Skin of body (tissue), 2 donors: Measurements from ENCODE around the gene POLD4. TPM values are rescaled to one million over a fixed set of nuclear protein-coding genes. Genes with fewer than 3 reads are reported as not detected.

Experiments used
- DNase-seq: peaks from one replicate; lab custom pipeline; 2025; lab: John Stamatoyannopoulos, UW
- total RNA-seq: library from RNA; depleted of rRNA; stranded (reverse); fragments of >200 nt; gene quantifications from one replicate; pipeline ENCODE4 v1.2.3, GENCODE V29; 2014

Gene POLD4
- total RNA-seq, 1 donor from 2014 or later, result 9.5 TPM

DNA sequence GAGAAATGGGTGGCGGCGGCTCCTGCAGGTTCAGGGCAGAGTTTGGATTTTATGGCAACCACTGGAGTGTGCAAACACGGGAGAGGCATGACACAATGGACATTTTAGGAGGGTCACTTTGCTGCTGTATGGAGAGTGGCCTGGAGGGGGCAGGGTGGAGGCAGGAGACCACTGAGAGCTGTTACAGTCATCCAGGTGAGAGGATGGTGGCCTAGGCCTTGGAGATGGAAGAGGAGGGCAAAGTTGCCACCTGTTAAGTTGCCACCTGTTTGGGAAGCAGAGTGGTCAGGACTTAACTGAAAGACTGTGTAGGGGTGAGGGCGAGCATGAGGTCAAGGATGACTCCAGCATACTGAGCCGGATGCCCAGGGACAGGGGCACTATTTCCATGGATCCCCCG lies 36.1 kb upstream of the POLD4 start:
- no peak for DNase-seq

DNA sequence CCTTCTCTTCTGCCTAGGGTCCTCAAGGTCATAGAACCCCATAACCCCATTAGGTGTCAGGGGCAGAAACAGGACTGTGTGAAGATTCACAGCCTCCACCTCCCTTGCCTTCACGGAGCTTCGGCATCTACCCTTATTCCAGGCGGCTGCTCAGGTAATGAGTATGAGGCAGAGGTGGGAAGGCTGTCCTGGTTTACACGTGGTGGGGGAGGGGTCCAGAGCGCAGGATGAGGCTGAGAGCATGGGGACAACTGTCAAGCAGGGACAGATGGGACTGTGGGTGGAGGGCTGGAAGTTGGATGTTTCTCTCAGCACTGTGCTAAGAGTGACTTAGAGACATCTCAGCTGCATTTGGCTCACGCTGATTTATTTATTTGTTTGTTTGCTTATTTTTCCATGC lies 34.2 kb upstream of the POLD4 start:
- no peak for DNase-seq

DNA sequence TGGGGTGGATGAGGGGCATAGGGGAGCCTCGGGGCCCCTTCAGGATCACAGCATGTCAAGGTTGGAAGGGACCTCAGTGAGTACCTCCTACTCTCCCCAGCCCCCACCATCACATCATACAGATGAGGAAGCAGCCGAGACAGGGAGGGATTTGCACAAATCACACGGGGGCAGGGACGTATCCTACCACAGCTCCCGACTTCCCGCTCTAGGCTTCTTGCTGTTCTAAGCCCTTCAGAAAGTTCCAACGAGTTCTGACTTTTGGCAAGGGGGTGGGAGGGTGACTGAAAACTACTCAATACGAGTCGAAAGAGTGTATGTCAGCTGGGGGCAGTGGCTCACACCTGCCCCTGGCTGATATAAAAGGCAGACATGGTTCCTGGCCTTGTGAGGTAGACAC lies 33.7 kb upstream of the POLD4 start:
- DNase-seq, result no peak

DNA sequence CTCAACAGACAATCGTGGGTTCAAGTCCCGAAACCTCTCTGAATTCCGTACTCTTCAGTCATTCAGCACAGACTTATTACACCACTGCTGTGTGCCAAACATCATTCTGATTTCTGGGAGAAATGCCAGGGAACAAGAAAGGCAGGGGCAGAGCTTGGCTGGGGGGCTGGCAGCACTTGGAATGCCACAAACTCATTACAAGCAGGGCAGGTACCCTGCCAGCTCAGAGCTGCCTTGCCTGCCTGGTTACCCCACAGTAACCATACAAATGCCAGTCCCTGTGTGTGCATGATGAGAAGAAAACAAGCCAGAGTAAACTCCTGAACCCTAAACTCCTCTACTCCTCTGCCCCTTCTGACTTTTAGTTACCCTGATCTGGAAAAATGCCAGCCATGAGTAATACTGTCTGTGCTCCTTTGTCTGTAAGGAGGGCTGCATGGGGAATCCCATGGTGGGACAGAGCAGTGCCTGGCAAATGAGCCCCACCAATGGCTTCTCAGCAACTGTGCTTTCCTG lies 31.6 kb upstream of the POLD4 start:
- DNase-seq, result no peak

DNA sequence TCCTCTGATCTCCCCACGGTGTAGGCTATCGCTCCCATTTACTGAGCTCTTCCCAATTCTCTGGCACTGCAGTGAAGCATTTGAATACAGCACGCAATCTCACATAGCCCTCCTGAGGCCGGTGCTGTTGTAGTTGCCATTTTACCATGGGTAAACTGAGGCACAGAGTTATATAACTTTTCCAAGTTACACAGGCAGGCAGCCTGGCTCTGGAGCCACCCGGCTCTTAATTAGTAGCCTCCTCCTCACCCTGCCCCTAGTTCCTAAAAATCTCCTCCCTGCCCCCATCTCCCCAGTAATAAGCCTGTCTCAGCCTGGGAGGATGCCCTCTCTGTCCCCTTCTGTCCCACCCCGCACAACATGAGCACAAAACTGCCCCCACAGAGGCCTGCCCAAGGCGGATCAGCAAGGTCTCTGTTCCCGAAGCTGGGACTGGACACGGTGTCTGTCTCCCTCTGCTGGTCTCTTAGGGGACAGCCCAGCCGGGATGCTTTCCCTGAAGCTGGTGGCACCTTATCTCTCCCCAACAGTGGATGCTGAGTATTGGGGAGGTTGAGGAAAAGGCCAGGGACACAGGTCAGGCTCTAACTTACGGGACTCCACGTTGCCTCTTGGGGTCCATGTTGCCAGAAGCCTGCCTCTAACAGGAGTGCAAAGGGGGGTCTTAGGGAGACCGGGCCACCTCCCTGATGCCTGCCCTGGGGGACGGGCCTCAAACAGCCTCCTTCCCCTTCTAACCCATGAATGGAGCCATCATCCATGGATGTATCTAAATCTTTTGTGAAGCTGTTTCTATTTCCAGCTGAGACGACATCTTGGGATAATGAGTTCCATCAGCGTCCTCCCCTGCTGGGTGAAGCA lies 29.2 kb upstream of the POLD4 start:
- DNase-seq, result peak; percentile 73

DNA sequence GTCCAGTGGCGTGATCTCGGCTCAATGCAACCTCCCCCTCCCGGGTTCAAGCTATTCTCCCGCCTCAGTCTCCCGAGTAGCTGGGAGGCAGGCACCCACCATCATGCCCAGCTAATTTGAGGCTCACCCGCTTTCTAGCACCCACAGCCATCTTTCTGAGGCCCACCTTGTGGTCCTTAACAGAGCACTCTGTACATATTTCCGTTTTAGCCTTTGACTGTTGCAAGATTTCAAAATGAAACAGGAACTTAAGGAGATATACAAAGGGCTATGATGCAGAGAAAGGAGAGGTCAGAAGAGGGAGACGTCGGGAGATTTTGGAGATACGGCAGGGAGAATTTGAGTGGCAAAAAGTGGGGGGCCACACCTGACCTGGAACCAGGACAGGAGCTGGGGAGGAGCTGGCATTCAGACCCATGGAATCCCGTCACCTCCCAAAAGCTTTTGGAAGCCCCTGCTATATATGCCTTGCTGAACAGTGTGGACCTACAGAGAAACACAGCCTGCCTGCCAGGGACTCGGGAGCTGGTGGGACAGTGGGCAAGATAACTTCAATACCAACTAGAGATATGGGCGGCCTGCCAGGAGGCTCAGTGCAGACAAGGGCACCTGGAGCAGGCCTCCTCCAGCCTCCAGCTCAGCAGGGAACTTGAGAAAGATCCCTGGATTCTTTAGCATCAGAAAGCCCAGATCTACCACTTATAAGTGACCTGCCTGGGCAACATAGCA lies 28.1 kb upstream of the POLD4 start:
- DNase-seq, result no peak

DNA sequence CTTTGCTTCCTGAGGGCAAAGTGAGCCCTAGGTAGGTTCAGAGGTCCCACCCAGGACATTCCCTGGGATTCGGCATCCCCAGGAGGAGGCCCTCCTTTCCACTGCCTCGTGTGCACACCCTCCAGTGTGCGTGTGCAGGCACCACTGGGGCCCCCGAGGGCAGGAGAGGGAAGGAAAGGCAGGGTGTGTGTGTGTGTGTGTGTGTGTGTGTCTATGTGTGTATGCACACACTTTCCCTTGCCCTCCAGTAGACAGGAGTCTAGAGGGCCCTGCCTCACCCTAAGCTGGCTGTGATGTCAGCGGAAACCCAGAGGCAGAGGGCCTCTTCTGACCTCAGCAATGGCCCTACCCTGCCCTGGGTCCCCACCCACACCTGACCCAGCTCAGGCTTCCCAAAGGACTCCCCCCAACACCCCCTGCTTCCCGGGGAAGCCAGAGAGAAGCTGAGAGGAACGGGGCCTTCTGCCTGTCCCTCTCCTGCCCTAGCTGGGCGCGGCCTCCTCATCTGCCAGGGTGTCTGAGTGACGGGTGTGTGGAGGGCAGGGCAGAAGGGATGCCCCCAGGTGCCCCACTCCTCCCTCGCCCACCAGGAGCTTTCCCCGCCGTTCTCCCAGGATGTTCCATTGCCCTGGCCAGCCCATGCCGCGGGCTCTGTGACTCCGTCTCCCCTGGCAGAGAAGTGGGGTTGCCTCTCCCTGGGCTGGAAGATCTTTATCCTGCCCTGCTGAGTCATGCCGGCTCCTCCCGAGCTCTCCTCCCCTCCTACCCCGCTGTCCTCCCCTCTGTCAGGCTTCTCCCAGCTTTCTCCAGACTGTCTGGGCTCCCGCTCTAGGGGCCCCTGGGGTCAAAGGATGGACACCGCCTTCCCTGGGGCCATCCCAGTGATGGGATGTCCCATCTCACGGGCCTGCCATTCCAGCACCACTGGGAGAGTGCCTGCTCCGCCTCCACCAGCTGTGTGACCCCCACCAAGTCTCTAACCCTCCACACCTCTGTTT lies 26.0 kb upstream of the POLD4 start:
- DNase-seq, result no peak

DNA sequence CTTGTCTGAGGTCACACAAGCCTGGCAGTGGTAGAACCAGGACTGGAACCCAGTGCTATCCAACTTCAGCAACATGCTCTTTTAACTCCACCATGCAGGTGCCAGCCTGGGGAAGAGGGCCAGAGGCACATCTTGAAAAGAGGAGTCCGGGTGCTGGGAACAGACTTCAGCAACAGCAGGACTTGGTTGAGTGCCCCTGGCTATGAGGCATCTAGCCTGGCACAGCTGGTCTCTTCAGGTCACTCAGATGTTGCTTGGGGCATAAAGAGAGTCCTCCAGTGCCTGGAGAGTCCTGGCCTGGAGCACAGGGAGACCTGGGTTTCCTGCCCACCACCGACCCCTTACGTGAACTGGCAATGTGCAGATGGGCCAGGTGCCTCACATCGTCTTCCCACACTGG lies 25.2 kb upstream of the POLD4 start:
- DNase-seq, result no peak

DNA sequence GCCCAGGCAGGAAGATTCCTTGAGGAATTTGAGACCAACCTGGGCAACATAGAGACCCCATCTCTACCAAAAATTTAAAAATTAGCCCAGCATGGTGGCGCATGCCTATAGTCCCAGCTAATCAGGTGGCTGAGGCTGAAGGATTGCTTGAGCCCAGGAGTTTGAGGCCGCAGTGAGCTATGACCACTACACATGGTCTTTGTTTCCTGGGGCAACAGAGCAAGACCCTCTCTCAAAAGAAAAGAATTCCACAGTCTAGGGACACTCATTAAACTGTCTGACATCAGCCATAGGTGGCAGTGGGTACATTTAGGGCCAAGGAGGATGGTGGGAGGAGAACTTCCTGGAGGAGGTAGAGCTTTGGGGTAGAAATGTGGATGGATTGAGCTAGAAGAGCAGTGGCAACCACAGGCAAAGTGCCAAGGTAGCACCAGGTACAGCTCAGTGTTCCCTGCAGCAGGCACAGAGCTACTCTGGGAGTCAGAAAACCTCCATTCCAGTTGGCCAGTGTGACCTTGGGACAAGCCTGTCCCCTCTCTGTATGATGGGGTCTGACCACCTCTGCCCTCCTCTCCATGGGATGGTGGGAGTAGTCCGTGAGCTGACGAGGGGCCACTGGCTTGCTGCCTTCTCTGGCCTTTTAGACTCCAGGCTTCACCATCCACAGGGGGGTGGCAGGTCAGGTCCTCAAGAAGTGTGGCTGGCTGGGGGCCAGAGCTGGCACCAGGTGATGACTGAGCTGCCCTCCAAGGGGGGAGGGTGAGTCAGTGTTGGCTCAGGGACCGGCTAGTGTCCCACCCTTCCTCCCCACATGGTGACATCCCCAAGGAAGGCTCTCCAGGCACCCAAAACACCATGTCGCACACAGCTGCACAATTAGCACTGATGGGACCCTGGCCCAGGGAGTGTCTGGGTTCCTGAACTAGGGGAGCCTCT lies 23.8 kb upstream of the POLD4 start:
- no peak for DNase-seq

DNA sequence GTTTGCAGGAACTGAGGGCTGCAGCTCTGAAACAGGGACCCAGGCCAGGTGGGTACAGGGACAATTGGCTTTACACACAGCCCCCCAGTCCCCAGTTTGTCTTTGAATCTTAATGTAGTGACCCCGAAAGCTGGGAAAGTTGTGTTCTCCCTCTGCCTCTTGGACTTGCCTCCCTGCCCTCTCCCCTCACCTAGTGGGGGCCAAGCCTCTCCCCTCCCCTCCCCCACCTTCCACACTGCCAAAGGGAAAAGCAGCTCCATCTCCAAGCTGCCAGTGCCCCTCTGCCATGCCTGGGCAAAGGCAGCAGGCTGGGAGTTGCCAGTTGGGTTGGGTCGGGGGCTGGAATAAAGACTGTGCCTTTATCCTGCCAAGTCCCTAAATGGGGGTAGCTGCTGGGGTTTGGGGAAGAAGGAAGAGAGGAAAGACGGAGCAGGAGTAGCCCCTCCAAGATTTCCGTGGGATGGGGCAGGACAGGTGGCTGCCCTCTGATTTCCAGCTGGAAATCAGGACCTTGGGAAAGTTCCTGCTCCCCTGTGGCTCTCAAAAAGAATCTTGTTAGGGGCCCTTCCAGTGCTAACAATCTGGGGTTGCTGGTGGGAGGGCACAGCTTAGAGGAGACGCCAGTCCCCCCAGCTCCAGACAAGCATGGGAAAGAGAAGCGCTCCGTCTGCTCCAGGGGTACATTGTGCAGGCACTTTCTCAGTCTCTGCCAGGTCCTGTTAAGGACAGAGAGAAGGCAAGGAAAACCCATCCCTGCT lies 22.9 kb upstream of the POLD4 start:
- DNase-seq, result no peak

DNA sequence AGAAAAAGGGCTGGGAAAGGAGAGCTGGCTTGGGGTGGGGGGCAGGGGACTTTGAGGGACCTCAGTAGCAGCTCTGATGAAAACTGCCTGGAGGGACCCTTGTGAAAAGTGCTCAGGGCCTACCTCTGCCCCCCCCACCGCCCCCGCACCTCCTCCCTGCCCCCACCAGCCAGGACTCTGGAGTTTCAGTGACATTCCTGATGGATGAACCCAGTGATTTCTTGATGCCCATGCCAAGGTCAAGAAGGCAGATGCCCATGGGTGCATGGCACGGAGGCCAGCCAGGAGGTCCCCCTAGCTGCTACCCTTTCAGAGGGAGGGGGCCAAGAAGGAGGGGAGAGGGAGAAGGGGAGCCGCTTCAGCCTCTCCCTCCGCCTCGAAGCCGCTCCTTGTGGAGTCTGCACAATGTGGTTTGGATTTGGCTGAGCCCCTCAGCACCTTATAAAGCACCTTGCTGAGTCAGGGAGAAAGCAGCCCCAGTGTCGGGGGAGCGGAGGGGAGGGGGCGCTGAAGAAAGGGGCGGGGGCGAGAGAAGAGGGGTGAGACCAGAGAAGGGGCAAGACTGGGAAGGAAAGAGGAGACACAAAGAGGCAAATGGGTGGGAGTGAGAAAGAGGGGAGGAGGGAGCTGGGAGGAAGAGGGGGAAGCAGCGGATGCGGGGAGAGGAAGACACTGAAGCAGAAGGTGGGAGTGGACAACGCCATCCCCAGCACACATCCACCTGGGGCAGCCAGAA lies 22.1 kb upstream of the POLD4 start:
- DNase-seq, result no peak

DNA sequence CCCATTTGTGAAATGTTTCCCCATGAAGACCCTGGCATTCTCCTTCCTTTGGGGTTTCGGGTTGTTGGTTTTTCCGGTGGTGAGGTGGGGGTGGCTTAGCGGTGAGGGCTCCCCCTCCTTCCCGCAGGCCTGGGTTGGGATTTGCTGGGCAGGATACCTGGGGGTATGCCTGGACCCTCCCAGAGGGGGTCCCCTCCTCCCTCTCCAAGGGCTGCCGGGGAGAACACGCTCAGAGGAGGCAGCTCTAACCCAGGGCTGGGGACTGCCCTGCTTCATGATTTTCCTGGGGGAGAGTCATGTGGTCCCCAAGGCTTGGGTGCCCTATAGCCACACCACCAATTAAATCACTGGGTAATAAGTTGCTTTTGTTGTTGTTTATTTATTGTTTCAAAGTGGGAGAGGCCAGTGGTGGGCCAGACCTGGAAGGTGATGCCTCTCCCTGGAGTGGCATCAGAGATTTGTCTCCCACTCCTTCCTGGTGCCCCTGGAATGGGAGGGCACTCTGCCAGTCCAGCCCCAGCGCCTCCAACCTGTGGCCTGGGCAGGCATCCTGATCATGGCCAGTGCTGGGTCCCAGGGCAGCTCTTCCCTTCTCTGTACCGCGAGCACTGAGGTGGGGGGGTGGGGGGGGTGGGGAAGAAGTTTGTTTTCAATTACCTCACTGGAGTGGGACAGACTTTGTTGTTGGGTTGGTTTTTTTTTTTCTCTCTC lies 21.4 kb upstream of the POLD4 start:
- no peak for DNase-seq

DNA sequence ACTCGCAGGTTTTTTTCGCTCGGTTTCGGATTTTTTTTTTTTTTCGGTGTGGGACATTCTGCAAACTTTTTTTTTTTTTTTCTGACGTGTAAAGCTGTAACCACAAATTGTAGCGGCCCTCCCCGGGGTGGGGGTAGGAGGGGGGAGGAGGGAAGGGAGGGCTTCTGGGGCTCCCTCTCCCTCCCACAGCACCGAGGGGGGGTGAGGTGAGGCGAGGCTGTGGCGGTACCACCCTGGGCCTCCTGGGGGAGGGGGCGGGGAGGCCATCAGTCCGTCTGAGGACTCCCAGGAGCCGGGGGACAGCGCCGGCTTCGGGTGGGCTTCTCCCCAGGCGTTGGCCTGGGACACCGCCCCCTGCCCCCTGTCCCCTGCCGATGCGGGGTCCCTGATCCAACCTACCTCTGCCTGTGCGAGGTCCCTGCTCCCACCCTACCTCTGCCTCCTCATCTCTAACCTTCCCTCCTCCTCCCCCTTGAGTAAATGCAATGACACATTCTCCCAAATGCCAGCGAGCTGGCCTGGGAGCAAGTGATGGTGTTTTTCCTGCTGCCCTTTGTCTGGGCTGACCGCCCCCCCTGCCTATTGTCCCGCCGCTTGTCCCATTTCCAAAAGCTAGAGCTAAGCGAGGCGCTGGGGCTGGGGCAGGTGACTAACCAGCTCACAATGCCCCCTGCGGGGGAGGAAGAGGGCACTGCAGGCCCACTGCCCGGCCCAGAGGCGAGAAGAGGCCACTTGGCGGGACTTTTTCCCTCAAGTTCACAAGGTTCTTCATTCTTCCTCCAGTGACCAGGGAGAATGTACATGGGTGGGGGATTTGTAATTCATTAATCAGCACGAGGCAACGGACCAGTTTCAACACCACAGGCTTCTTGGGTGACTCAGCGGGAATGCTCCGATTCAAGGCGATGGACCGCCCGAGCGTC lies 20.6 kb upstream of the POLD4 start:
- no peak for DNase-seq

DNA sequence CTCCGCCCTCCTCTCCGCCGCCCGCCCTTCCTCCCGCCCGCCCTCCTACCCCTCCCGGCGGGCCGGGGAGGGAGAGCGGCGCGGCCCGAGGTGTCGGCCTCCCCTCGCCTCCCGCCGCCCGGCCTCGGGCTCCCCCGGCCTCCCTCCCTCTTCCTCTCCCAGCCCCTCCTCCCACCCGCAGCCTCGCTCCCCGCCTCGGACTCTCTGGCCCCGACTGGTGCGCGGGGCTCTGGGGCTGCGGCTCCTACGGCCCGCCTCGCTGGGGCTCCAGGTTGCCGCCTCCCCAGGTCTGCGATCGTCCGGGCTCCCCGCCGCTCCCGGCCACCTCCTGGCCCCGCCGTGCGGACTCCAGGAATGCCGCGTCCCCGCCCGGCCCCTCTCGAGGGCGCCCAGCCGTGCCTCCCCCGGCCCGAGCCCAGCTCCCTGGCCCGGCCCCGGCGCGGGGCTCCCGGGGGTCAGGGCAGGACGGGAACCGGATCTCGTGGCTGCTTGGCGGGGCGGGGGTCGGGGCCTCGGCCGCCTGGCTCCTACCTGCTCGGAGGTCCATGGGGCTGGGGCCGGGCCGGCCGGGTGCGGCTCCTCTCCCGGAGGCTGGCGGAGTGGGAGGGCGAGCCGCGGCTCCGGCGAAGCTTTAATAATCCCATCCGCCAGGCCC lies 19.8 kb upstream of the POLD4 start, which contains the start of gene CLCF1:
Gene CLCF1 (minus strand): TSS at position 606 of the 655 bp plus-strand sequence. CDS start 59 bp downstream, at position 547.
- peak; percentile 18 for DNase-seq

DNA sequence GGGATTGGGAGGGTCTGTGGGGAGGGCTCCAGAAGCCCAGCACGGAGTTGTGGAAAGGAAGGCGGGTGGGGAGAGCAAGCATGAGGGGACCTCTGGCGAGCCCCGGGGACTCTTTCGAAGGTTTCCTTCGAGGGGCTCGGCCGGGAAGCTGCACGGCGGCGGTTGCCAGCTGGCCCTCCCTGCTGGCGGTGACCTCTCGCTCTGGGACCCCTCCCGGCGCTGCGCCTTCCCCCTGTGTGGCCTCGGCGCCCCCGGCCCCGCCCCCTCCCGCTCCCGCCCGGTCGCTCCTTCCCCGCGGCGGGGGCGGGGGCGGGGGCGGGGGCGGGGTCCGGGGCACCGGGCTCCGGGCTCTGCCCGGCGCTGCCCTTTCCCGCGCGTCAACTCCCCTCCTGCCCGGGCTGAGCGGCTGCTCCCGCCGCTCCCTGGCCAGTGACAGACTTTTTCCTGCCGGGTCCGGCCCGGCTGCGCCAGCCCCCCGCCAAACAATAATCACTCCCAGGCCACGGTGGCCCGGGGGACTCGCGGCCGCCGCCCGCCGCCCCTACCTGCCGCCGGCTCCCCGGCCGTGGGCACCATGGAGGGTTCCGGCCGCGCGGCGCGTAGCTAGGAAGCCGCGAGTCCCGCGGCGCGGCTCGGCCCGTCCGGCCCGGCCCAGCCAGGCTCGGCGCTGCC lies 19.1 kb upstream of the POLD4 start:
- no peak for DNase-seq

DNA sequence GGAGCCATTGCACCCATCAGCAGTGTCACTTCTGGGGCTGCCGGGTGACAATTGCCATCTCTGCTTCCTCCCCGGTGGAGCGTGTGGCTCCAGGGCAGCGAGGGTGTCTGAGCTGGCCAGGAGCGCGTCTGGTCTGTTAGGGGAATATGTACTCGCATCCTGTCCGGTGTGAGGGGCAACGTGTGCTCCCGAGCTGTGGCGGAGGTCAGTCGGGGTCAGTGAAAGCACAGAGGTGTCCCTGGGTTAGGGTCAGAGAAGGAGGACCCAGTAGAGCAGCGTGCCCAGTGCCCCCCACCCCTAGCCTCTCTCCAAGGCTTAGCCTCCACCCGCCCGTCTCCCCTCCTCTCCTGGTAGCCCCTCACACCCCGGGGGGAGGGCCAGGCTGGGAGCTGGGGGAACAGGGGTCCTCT lies 18.6 kb upstream of the POLD4 start:
- no peak for DNase-seq
